Right renal pelvis (tissue), 4 donors: Measurements from ENCODE around the gene E2F2. TPM values are rescaled to one million over a fixed set of nuclear protein-coding genes. Genes with fewer than 3 reads are reported as not detected.
"Not testable (repeated sequence)": the region's sequence is repeated elsewhere in the genome, so short reads cannot be mapped to it uniquely, and the experiment has no call there.

Experiments
- DNase-seq, 4 donors: peaks; one replicate each; pipeline ENCODE4 v3.0.0-alpha.2; 2013; ENCODE audit warnings: low read depth in 4 of 4, low spot score in 3 of 4, missing footprints in 1 of 4
- polyA plus RNA-seq, 4 donors: library from polyadenylated mRNA; unstranded; fragments of 120-200 nt; gene quantifications; one replicate each; pipeline ENCODE4 v1.2.1, GENCODE V29; 2013; ENCODE audit not compliant: insufficient read length in 4 of 4

The E2F2 gene
- polyA plus RNA-seq, 4 donors, result 4.4 to 5.3 (median 4.7) TPM

DNA sequence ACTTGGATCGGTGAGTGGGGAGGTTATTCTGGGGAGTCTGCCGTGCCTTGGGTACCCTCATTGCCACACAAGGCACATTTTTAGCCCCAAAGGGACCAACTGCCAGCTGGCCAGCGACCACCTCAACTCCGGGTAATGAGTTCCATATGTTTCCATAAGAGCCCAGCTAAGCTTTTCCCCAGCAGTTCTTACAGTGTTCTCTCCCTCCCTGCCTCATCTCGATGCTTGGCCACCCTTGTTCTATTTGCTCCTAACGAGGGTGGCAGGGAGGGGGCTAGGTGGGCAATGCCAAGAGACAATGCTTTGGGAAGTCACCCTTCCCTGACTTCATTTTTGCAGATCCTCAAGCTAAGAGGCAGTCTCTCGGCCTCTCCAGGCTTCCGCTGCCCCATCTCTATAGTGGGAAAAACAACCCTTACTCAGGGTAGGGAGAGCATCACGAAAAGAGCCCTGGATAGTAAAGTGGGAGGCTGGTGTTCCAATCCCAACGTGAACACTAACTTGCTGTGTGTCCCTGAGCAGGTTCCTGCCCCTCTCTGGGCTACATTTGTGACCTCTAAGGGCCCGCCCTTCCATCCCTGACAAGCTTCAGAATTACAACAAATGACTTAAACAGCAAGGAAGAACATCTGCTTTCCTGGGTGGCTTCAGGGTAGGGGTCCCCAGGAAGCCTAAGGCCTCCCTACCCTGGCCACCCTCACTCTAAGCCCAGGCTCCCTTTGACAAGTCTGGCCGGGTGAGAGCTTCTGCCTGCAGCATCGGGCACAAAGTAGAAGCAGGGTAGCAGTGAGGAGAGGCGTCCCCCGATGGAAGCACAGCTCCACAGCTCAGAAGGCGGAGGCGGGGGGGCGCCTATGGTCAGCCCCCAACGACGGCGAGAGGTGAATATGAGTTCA lies 22.4 kb upstream of the E2F2 start:
- no peak for DNase-seq

DNA sequence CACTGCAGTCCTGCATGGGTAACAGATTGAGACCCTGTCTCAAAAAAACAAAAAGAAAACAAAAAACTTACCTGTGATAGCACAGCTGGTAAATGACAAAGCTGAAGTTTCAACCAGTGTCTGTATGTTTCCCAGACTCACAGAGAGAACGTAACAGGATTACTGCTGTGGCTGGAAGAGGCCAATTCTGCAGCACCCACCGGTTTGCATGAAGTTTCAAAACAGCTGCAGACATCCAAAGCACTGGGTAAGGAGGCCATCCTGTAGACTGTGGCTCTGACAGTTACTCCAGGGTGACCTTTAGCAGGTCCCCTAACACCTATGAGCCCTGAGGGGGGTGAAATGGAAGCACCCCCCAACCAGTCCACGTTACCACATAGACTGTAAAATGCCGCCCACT lies 20.8 kb upstream of the E2F2 start:
- DNase-seq, result no peak

DNA sequence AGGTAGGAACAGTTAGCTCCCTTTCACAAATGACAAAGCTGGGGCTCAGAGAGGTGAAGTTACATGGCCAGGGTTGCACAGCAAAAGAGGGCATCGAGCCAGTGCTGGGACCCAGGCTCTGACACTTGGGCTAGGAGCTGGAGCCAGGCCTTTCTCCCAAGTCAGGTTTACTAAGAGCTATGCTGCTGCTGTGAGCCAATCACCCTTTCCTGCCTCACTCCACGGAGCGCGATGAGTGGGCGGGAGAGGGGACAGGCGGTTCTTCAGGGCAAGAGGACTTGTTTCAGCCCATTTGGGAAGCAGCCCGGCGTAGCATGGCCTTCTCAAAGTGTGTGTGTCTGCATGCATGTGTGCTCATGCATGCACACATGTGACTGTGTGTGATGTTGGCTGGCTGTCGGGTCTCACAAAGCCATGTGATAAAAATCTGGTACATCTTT lies 17.7 kb upstream of the E2F2 start:
- no peak for DNase-seq

DNA sequence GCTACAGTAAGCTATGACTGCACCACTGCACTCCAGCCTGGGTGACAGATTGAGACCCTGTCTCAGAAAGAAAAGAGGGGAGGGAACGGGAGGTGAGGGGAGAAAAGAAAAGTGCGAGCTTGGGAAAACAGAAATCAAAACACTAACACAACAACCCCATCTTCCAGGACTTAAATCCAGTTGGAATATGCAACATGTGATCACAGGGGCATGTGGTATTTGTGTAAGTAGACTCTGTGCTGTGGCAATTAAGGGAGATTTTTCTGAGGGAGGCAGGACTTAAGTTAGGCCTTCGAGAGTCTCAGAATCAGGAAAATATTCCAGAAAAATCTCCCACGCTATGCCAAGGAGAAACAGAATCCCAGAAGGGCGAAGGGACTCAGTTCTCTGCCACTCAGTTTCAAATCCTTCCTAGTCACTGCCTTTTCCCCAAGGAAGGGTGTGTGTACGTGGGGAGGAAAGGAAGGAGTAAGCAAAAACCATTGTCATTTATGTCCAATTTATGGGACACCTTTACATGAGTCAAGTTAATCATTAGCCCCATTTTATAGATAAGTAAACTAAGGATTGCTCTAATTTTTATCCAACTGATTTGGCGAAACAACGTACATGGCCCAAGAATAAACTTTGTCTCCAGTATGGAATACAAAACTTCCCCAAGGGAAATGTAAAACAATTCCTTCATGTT lies 16.0 kb upstream of the E2F2 start:
- DNase-seq, result no peak

DNA sequence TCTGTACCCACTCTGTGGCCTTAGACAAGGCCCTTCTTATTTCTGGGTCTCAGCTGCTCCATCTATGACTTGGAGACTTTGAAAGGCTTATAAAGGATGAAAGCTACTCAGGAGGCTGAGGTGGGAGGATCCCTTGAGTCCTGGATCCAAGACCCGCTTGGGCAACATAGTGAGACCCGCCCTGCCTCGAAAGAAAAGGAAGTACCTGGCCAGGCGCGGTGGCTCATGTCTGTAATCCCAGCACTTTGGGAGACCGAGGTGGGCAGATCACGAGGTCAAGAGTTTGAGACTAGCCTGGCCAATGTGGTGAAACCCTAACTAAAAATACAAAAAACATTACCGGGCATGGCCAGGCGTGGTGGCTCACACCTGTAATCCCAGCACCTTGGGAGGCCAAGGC lies 14.8 kb upstream of the E2F2 start:
- no peak for DNase-seq

DNA sequence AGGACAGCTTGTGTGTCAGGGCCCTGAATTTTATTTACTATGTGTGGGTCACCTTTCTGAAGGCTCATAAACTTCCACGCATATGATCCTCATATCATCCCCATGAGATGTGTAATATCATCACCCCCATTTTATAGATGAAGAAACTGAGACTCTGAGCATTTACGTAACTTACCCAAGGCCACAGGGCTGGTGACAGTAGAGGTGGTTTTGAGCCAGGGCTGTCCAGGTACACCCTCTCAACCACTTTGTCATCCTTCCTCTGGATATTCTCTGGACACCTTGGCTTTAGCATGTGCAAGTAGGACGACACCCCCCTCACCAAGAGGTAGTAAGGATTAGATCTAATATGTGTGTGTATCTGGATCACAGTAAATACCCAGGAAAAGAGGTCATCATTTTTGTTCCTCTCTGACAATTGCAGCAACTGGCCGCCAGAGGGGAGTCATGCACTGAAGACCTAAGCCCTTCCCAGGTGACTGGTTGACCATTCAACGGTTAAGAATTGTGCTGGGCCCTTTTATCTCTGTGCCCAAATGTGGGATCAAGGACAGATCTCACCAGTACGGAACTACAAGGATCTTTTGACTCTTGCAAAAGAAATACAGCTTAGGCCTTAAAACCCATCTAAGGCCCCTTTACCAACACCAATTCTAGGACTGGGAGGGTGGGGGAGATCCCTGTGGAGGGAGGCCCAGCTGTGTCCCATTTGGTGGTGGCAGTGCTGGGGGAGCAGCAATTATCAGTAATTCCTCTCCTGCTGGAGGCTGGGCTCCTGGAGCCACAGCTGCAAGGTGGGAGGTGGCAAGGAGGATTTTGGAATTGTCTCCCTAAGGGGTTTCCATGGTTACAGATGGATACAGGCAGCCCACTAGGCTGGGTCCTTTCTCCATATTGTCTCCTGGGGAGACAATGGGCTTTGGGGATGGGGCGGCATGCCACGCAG lies 13.7 kb upstream of the E2F2 start:
- no peak for DNase-seq

DNA sequence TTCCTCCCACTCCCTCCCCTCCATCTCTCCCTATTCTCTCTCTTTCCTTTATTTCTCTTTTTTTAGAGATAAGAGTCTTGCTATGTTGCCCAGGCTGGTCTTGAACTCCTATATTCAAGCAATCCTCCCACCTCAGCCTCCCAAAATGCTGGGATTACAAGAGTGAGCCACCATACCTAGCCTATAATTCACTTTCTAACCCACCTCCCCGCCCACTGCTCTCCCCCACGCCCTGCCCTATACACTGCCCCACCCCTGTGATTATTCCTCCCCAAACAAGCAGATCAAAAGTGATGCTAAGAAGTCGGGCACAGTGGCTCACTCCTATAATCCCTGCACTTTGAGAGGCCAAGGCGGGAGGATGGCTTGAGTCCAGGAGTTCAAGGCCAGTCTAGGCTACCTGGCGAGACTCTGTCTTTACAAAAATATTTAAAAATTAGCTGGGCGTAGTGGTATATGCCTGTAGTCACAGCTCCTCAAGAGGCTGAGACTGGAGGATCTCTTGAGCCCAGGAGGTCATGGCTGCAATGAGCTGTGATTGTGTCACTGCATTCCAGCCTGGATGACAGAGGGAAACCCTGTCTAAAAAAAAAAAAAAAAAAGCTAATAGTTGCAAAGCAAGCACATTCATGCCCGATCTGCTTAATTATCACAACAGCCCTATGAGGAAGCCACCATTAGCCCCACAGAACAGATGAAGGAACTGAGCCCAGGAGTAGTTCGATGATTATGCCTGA lies 12.8 kb upstream of the E2F2 start:
- DNase-seq, result no peak

DNA sequence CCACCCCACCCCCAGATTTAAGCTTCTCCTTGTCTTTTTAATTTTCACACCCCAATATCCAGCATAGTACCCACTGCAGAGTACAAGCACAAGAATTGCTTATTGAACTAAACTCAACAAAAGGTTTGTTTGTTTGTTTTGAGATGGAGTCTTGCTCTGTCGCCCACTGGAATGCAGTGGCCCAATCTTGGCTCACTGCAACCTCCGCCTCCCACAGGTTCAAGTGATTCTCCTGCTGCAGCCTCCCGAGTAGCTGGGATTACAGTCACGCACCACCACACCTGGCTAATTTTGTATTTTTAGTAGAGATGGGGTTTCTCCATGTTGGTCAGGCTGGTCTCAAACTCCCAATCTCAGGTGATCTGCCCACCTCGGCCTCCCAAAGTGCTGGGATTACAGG lies 11.9 kb upstream of the E2F2 start:
- not testable (repeated sequence) for DNase-seq

DNA sequence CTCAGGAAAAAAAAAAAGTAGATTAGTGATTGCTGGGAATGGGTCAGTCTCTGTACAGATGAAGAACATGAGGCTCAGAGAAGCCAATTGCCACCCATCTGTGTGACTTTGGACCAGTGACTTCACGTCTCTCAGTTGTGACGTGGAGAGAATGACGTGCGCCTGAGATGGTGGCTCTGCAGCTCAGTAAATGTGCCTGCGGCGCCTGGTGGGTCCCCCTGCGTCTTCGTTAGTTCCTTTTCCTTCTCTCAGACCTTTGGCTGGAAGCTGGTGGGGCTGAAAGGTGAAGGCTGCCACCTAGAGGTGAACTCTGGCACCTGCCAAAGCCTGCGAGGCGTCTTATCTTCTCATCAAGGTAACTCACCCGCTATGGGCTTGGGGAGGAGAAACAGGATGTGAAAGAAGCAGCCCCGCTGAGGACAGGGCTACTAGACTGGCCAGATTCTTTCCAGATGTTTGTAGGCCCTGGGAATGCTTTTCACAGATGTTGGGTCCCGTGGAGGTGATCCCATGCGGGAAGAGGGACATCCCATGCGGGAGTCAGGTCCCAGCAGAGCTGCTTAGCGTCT lies 8.7 kb upstream of the E2F2 start:
- peak in 1 of 4 donors; percentile 87 for DNase-seq

DNA sequence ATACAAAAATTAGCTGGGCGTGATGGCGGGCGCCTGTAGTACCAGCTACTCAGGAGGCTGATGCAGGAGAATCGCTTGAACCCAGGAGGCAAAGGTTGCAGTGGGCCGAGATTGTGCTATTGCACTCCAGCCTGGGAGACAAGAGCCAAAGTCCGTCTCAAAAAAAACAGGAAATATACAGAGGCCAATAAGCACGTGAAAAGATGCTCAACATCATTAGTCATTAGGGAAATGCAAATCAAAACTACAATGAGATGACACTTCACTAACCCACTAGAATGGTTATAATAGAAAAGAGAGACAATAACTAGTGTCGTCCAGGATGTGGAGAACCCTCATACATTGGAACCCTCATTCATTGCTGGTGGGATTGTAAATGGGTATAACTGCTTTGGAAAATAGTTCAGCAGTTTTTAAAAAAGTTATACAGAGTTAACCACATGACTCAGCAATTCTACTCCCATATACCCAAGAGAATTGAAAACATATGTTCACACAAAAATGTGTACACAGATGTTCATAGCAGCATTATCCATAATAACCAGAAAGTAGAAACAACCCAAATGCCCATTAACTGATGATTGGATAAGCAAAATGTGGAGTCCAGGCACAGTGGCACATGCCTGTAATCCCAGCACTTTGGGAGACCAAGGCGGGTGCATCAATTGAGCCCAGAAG lies 6.4 kb upstream of the E2F2 start:
- DNase-seq, result no peak

DNA sequence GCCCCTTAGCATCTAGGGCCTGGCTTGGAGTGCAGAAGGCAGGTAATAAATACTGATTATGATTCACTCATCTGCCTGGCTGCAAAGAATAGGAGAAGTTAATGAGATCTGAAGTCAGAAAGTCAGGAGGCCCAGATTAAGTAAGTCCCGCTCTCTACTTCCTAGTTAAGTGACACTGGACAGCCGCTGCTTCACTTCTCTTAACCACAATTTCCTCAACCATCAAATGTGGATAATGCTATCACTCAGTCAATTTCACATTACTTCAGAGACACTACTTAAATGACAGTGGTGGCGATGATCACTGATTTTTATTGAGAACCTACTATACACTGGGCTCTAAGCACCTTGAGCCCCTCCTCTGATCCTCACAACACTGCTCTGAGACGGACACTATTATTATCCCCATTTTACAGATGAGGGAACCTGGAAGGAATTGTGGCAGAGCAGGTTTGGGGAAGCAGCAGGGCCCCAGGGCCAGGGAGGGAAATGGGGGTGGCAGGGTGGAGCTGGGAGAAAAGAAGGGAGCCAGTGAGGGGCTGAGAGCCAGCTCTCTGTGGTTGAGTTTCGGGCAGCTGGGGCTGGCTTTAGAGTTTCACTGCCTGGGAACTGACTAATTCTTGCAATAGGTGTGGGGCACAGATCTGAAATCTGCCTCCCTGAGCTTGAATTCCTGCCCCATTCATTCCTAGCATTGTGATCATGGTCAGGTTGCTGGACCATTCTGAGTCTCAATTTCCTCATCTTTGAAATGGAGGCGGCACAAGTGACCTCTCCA lies 2.4 kb upstream of the E2F2 start:
- DNase-seq, result no peak

DNA sequence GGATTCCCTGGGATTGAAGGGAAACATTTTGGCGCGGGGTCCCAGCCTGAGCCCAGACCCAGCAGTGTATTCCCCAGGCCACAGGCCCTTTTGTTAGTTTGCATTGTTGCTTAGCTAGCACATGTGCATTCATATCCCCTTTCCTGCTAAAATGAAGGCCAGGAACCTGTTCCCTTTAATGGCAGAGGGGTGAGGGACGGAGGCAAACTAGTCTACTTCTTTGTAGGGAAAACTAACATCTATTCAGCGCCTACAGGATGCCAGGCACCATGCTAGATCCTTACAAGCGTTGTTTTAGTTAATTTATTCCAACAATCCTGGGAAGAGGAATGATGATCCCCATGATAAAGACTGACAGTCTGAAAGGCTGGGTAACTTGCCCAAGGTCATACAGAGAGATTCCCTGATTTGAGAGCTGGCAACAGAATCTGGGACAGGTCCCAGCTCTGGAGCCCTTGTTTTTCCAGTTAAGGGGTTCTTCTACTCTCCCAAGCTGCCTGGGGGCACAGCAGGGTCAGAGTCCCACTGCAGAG lies 595 bp upstream of the E2F2 start:
- no peak for DNase-seq

DNA sequence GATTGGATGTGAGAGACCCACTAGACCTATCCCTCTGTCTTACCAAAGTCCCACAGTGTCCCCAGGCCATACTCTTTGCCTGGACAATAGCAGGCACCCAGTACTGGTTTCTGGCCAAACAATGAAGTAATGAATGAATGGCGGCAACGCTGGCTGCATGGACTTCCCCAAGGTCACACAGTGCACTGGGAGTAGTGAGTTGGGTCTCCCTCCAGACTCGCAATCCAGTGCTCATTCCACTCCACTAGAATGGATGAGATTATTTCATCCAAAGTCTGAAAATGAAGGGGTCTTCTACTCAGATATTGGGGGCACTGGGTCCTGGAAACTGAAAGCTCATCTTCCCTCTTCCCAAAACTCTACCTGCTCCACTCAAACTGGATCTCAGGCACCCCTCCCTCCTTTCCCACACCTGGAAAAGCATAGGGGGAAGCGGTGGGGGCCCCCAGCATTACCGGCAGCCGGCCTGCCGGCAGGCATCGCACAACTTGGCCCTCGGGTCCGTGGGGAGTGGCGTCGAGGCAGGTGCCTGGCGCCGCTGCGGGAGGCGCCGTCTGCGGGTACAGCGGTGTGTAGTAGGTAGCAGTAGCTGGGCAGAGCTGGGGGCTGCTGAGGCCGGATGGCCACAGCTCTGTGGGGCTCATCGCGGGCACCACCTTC lies 816 bp downstream of the E2F2 start:
- no peak for DNase-seq

DNA sequence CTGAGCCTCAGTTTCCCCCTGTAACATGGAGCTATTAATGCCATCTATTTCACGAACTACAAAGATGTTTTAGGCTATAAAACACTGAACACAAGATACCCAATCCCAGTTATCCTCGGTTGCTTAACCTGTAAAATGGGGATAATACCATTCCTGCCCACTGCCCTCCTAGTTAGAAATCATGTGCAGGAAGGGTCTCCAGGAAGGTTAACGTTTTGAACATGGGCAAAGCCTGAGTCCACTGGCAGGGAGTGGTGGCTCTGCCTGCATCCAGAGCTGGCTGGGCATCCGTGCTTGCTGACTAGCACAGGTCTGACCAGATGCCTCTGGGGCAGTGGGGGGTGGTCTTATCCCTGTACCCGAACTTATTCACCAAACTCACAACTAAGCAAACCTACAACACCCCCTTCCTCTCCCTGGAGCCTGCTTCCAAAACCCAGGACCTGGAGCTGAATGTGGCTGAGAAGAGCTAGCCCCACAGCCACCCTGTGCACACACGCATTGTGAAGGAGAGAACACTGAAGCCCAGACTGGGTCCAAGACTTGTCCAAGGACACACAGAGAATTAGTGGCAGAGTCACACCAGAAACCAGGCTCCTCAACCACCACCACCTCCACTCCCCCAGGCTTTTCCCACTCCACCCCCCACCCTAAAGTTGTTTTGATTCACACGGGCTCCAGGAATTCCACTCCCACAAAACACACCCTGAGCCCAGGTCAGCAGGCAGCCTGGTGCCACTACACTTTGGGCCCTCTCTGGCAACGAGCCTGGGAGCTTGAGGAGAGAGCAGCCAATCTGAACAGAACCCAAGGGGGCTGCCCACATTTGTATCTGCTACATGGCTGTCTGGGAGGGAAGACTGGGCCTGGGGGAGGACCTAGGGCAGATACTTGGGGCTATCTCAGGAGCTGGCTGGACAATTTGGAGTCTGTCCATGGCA lies 1.6 kb downstream of the E2F2 start:
- no peak for DNase-seq

DNA sequence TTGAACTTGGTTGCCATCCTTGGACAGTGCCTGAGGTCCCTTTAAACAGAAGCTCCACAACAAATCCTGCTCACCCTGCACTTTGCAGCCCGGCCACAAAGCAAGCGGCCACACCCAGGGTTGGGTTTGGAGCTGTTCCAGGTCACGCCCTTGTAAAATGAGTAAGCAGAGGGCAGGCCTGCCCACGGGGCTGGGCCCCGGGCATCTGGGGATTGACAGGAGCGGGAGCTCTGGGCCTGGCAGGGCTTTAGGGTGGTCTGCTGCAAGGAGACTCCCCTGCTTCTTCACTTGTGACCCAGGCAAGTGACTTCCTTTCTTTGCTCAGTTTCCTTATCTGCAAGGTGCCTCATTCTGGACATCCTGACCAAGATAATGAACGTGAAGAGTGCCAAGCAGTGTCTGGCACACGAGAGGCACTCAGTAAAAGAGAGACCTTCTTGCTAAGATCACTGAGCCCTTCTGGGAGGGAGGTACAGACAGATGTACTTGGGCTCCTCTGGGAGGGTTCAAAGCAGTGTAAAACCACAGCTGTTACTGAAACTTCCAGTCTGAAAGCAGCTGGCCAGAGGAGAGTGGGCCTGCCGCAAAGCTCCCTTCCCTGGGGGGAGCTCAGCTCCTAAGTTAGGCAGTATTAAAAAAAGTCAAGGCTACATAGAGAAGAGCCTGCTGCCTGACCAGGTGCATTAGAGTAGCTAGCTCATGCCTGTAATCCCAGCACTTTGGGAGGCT lies 2.6 kb downstream of the E2F2 start:
- DNase-seq, result no peak

DNA sequence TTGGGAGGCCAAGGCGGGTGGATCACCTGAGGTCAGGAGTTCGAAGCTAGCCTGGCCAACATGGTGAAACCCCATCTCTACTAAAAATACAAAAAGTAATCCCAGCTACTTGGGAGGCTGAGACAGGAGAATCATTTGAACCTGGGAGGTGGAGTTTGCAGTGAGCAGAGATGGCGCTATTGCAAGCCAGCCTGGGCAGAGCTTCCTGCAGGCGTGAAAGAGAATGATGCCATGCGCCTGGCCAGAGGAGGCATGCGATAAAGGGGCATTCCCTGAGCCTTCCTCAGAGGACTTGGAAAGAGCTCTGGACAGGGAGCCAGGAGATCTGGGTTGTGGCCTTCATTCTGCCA lies 3.2 kb downstream of the E2F2 start:
- DNase-seq, result no peak
